Chondrocyte (in vitro differentiated cells): ENCODE results near the gene STX1A. TPM values are rescaled to one million over a fixed set of nuclear protein-coding genes. Genes with fewer than 3 reads are reported as not detected.
"Not testable (repeated sequence)": the region's sequence is repeated elsewhere in the genome, so short reads cannot be mapped to it uniquely, and the experiment has no call there.

Experiments
- DNase-seq: peaks from one replicate; pipeline ENCODE4 v3.0.0; 2021; ENCODE audit warnings: mixed read lengths, low spot score
- H3K27ac Mint-ChIP-seq: one replicate; pipeline ENCODE4 v1.8.0; 2021; ENCODE audit warnings: mild to moderate bottlenecking, moderate library complexity, mixed read lengths; ENCODE audit not compliant: unreplicated experiment
- H3K27me3 Mint-ChIP-seq: 2 replicates; pipeline ENCODE4 v1.8.0; 2021; ENCODE audit warnings: low read depth, mixed read lengths
- H3K36me3 Mint-ChIP-seq: 2 replicates; pipeline ENCODE4 v1.8.0; 2021; ENCODE audit warnings: low read depth, mixed read lengths
- H3K4me1 Mint-ChIP-seq: 2 replicates; pipeline ENCODE4 v1.8.0; 2021; ENCODE audit warnings: low read depth, mild to moderate bottlenecking, mixed read lengths
- H3K4me3 Mint-ChIP-seq: one replicate; pipeline ENCODE4 v1.8.0; 2021; ENCODE audit warnings: mild to moderate bottlenecking, moderate library complexity, mixed read lengths; ENCODE audit not compliant: unreplicated experiment
- H3K9me3 Mint-ChIP-seq: 2 replicates; pipeline ENCODE4 v1.8.0; 2021; ENCODE audit warnings: low read depth, mixed read lengths
- total RNA-seq: library from RNA; stranded (reverse); gene quantifications from 3 replicates; pipeline ENCODE4 v1.2.1, GENCODE V29; 2021
- TF ChIP-seq, protein P1 (sequence below): fragments of 200-600 bp; sonication (generic); IDR thresholded peaks from 2 replicates; pipeline ENCODE4 v1.5.0; 2021; ENCODE audit warnings: antibody characterized with exemption, mild to moderate bottlenecking, moderate library complexity

Gene STX1A
- total RNA-seq, 1 donor from 2014 or later, result 20.9 TPM

DNA sequence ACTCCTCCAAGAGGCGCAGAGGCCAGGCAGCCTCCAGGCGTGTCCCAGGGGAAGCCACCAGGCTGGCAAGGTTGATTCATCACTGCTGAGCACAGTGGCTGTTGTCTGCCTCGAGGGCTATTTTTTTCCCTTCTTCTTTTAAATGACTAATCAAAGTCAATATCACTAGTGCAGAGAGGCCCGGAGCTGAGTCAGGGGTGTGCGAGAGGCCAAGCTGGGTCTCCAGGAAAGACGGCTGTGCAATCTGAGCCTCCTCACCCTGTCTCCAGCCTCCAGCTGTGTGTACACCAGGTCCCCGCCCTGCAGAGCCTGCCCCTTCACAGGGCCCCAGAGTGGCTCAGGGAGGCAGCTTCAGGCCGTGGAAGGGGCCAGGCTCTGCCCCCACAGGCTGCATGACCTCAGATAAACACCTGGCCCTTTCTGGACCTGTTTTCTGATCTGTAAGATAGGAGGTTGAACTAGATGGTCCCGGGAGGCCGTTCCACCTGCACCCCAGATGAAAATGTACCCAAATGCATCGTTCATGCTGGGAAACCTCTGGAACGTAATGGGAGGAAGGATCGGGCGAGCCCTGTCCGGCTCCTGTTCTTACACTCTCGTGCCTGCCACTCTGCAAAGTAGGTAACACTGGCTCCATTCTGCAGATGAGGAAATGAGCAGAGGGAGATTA, 3.7 kb downstream of the STX1A start:
- Mint-ChIP-seq H3K4me3 (peak overlapping the region; percentile 16), H3K9me3 (no peaks in the 10 kb centered on the region), H3K36me3 (peaks cover 7% of the 10 kb centered on the region), H3K27ac (peak overlapping the region; percentile 90), H3K27me3 (no peaks in the 10 kb centered on the region), H3K4me1 (peaks cover 49% of the 10 kb centered on the region)
- TF ChIP-seq, protein P1, sequence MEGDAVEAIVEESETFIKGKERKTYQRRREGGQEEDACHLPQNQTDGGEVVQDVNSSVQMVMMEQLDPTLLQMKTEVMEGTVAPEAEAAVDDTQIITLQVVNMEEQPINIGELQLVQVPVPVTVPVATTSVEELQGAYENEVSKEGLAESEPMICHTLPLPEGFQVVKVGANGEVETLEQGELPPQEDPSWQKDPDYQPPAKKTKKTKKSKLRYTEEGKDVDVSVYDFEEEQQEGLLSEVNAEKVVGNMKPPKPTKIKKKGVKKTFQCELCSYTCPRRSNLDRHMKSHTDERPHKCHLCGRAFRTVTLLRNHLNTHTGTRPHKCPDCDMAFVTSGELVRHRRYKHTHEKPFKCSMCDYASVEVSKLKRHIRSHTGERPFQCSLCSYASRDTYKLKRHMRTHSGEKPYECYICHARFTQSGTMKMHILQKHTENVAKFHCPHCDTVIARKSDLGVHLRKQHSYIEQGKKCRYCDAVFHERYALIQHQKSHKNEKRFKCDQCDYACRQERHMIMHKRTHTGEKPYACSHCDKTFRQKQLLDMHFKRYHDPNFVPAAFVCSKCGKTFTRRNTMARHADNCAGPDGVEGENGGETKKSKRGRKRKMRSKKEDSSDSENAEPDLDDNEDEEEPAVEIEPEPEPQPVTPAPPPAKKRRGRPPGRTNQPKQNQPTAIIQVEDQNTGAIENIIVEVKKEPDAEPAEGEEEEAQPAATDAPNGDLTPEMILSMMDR, result no peak
- no peak for DNase-seq

DNA sequence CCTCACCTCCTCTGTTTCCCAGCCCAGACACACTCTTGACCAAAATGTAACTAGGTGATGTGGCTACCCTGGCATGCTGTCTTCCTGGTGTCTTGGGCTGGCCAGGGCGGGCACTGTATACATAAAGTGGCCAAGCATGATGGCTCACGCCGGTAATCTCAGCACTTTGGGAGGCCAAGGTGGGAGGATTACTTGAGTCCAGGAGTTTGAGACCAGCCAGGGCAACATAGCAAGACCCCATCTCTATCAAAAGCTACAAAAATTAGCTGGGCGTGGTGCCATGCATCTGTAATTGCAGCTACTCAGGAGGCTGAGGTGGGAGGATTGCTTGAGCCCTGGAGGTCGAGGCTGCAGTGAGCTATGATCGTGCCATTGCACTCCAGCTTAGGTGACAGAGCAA, 6.2 kb downstream of the STX1A start:
- not testable (repeated sequence) for H3K27me3 Mint-ChIP-seq, H3K4me3 Mint-ChIP-seq, H3K27ac Mint-ChIP-seq, H3K36me3 Mint-ChIP-seq, H3K9me3 Mint-ChIP-seq, DNase-seq
- H3K4me1 Mint-ChIP-seq, result peaks cover 41% of the 10 kb centered on the region

DNA sequence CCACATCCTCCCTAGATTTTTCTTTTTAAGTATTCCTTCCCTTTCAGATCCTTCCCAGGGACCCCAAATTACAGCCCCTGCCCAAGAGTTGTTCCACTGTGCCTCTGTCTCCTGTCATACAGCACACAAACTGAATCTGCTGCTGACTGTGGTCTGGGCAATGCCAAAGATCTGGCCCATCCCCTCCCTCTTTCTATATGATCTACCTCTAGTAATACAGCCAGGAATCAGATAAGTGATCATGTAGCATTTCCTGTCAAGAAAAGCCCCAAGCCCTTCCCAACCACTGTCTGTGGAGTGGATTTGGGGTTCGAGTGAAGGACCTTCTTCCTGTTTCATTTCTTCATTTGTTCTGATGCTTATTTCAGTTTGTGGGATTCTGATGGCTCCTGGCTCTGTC, 6.7 kb downstream of the STX1A start:
- peaks cover 8% of the 10 kb centered on the region for H3K36me3 Mint-ChIP-seq
- TF ChIP-seq, protein P1, result no peak
- peaks cover 37% of the 10 kb centered on the region for H3K4me1 Mint-ChIP-seq
- H3K27ac Mint-ChIP-seq, result no peak overlapping the region
- H3K27me3 Mint-ChIP-seq, result no peaks in the 10 kb centered on the region
- DNase-seq, result no peak
- H3K9me3 Mint-ChIP-seq, result no peaks in the 10 kb centered on the region
- H3K4me3 Mint-ChIP-seq, result no peak overlapping the region

DNA sequence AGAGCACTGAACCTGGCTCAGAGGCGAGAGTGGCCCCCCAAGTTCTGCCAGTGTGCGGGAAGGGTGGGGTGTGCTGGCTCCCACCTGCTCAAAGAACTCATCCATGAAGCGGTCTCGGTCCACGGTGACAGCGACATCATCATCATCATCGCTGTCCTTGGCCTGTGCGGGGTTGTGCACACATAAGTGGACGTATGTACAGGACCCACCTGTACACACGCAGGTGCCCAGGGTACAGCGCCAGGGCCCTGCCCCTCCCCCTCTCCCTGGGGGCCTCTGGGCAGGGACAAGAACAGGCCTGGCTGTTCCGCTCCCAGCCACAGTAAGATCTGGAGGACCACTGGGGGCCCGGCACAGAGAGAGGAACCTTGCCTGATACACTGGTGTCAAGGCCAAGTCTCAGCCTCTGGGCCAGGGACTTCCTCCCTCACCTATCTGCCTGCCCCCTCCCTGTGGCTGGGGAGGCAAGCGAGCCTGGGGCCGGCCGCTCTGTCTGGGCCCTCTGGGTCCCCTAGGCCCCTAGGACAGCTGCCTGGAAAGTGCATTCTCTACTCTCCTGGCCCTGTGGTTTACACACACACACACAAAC, 10.4 kb downstream of the STX1A start:
- Mint-ChIP-seq H3K9me3 (no peaks in the 10 kb centered on the region), H3K4me1 (peaks cover 48% of the 10 kb centered on the region), H3K36me3 (peaks cover 8% of the 10 kb centered on the region), H3K27me3 (no peaks in the 10 kb centered on the region), H3K4me3 (no peak overlapping the region), H3K27ac (no peak overlapping the region)
- DNase-seq, result no peak
- TF ChIP-seq, protein P1, result no peak

DNA sequence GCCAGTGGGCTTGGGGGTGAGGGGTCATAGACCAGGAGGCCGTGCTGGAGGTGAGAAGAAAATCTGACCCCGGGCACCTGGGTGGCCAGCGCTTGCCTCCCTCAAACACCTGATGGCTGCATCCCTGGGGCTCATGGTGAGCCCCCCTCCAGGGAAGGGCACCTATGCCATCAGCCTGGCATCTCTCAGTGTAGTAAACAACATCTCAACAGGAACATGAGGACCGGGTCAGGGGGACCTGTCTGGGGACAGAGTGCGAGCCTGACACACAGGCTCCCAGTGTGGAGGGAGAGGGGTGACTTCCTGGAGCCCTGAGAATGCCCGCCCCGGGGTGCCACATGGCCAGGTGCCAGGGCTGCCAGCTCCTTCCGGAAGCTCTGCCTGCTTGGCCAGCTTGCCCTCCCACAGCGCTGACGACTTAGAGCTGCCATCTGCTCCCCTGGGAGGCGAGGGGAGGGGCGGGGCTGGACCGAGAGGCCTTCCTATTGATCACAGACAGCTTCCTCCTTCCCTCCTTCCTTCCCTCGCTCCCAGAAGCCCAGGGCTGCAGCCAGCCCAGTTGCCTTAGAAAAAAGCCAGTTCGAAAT, 12.3 kb downstream of the STX1A start:
- Mint-ChIP-seq H3K4me1 (peaks cover 43% of the 10 kb centered on the region), H3K36me3 (peaks cover 6% of the 10 kb centered on the region), H3K4me3 (no peak overlapping the region), H3K27me3 (no peaks in the 10 kb centered on the region), H3K27ac (peak overlapping the region; percentile 90), H3K9me3 (no peaks in the 10 kb centered on the region)
- no peak for DNase-seq
- TF ChIP-seq, protein P1, result no peak
